Omental fat pad (tissue), 4 donors: ENCODE data around the gene KIAA0232. TPM values are rescaled to one million over a fixed set of nuclear protein-coding genes. Genes with fewer than 3 reads are reported as not detected.

Experiments used
- ATAC-seq: fragments of 150-250 bp; one replicate; pipeline ENCODE4 v1.9.1; 2016; ENCODE audit warnings: mild to moderate bottlenecking, moderate library complexity; ENCODE audit not compliant: low FRiP score
- DNase-seq: peaks from one replicate; pipeline ENCODE4 v3.0.0-alpha.2; 2019; ENCODE audit warnings: low spot score
- CTCF ChIP-seq, 3 donors: fragments of 450-650 bp; IDR thresholded peaks; one replicate each; pipeline ENCODE4 v1.5.1; 2016 to 2017; ENCODE audit warnings: antibody characterized with exemption in 3 of 3, mild to moderate bottlenecking in 3 of 3, moderate library complexity in 2 of 3
- total RNA-seq, 4 donors: library from RNA; depleted of rRNA; stranded (reverse); fragments of >200 nt; gene quantifications; one replicate each; pipeline ENCODE4 v1.1.0, GENCODE V29; 2016

The KIAA0232 gene
- total RNA-seq, 4 donors from 2014 or later, result 26.4 to 29.8 (median 27.0) TPM

- ATAC-seq (no peak), DNase-seq (no peak)
- TF ChIP-seq CTCF (IDR thresholded peaks at IDR 0.05), result no peak
Observed at GRCh38 chr4:6893449-6894085, 111.0 kb downstream of the KIAA0232 start.

GRCh38 chr4:6894086-6894478, 111.6 kb downstream of the KIAA0232 start:
- ATAC-seq, result no peak
- DNase-seq, result no peak
- no peak for TF ChIP-seq CTCF (IDR thresholded peaks at IDR 0.05)

GRCh38 chr4:6894528-6895498, 112.3 kb downstream of the KIAA0232 start:
- DNase-seq (no peak), ATAC-seq (no peak)
- no peak for TF ChIP-seq CTCF (IDR thresholded peaks at IDR 0.05)

- DNase-seq (no peak), ATAC-seq (no peak)
- no peak for TF ChIP-seq CTCF (IDR thresholded peaks at IDR 0.05)
Observed at GRCh38 chr4:6896035-6896434, 113.5 kb downstream of the KIAA0232 start.

- ATAC-seq (no peak), DNase-seq (no peak)
- no peak for TF ChIP-seq CTCF (IDR thresholded peaks at IDR 0.05)
Observed at GRCh38 chr4:6898763-6899162, 116.2 kb downstream of the KIAA0232 start.

GRCh38 chr4:6900181-6900812, 117.8 kb downstream of the KIAA0232 start:
- ATAC-seq (no peak), DNase-seq (no peak)
- TF ChIP-seq CTCF (IDR thresholded peaks at IDR 0.05), result no peak
